ENCODE measurements around the gene HAP1.
"Not testable (repeated sequence)": the region's sequence is repeated elsewhere in the genome, so short reads cannot be mapped to it uniquely, and the experiment has no call there.

Gene HAP1

DNA sequence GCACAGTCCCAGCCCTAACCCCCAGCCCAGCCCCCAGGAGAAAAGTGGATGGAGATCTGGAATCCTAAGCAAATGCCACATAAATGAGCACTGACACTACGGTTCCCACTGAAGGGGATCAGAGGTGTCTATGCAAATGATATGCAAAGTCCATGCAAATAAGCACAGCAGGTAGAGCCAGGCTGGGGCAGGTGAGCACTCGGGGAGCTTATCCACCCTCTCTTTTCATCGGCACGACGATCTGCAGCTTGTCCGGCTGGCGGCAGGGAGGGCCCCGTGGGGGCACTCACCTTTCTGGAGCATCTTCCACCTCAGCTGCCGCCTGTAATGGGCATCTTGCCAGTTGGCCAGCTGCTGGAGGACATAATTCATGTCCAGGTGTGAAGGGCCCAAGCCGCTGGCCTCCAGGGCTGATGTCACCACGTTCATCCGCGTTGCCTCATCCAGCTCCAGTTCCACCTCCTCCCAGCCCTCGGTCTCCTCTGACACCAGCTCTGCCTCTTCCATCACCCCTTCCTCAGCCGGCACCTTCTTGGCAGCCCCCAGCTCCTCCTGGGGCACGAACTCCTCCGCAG is 9.9 kb downstream of the HAP1 start:
- peak in 2 of 3 experiments; percentile 66 to 87 for DNase-seq

DNA sequence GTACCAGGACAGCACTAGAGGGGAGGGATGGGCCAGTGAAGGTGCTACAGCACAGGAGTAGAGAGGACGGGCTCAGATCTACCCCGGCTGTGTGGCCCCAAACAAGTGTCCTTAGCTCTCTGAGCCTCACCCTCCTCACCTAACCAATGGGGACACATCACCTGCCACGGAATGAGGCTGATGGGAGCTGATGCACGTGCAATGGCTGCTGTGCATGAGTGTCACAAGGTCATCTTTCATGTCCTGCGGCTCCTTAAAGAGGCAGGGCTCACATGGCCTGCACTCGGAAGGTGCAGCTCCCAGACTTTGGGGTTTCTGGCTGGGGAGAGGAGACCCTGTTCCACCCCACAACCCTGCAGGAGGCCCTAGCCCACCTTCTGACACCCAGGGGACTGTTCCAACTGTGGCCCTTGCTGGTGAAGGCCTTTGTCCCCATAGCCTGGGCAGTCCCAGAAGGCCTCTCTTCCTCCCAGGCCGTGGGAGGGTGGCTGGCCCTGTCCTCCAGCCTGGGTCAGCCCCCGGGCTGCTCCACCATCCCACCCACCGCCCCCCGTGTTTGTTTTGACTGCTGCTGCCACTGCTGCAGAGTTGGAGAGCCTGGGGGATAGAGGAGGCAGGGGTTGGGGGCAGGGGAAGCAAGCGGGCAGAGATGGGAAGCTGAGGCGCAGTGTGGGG is 10.5 kb downstream of the HAP1 start:
- DNase-seq: no peak

DNA sequence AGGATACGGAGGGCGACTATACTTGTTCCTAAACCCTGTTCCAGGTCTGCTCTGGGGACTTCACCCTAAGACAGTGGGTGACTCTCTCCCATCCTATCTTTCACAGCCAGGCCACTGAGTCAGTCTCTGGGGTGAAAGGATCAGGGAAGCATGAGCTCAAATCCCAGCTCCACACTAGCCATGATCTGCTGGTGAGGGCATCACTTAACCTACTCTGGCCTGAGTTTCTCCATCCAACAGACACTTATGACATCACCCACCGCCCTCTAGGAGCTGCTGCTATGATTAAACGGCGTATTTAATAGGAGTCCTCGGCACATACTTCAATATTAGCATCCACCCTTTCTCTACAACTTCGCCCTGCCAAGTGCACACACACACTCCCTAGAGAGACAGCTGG is 12.2 kb downstream of the HAP1 start:
- DNase-seq: no peak

DNA sequence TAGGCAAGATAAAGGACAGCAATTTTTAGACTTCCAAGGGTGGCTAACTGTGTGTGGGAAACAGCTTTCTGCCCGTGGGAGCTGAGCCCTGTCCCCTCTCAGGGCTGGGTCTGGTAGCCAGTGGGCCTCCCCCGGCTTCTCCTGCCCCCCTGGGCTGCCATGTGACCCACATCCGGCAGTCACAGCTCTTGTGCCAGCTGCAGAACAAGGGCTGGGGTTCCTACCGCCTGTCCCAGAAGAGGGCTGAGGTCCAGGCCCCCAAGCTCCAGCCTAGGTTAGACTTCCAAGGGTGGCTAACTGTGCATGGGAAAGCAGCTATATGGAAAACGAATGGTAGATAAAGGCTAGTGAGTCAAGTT is 16.2 kb downstream of the HAP1 start:
- DNase-seq: no peak

DNA sequence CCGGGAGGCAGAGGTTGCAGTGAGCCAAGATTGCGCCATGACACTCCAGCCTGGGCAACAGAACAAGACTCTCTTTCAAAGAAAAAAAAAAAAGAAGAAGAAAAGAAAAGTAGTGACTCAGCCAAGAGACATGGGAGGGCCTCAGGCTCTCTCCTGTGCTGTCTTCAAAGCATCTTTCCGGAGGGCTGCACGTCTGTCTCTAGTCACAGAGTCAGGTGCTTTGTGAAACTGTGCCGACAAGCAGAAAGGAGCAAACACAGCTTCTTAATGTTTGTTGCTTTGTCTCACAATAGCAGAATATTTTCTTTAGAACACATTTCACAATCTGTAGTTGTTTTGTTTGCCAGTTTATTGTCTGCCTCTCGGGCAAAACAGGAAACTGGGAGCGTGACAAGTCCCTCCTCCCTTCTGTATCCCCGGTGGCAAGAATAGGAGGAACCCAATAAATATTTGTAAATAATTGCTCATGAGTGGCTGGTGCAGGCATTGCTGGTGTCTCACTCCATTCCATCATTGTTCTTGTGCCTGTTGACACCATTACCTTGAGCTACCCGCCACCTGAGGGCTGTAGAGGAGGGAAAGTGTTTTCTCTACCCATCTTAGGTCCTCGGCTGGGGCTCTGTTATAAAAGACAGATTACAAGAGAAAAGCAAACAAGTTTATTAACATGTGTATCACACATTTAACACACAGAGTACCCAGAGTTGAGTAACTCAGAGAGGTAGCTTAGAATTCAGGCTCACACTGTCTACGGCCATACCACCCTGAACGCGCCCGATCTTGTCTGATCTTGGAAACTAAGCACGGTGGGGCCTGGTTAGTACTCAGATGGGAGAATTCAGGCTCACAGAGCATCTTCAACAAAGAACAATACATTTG is 16.8 kb downstream of the HAP1 start:
- DNase-seq: peak in 2 of 3 experiments; percentile 33 to 63

DNA sequence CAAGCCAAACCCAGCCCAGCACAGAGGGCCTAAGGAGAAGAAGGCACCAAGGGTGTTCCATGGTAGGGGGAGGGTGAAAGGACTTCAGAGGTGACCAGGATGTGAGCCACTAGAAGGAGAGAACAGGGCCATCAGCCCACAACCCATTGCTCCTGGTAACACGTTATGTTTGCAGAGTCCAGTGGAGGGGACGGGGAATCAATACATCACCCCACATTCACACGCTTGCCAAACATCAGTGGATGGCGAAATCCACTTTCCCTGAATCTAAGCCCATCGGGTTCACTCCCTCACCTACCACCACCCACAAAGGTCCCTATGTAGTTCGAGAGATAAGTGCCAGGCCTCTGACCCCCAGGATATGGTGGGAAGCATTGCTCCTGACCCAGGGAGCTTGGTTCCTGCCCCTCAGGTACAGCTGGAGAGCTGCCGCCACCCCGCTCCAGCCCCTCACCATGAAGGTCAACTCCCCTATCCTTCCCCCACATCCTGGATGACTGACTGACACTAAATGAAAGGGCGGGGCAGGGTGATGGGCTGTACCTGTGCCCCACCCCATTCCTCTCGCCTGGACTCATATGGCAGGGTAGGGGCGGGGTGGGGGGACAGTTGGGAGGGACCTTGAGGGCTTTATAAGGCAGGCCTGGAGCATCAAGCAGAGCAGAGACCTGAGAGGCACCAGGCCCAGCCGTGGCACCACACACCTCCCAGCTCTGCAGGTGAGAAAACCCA is 22.6 kb downstream of the HAP1 start, which contains the start of gene GAST:
GAST (plus strand) TSS at position 663 of the 732 bp plus-strand sequence. CDS start 3,106 bp downstream, outside the sequence.
- DNase-seq: no peak

DNA sequence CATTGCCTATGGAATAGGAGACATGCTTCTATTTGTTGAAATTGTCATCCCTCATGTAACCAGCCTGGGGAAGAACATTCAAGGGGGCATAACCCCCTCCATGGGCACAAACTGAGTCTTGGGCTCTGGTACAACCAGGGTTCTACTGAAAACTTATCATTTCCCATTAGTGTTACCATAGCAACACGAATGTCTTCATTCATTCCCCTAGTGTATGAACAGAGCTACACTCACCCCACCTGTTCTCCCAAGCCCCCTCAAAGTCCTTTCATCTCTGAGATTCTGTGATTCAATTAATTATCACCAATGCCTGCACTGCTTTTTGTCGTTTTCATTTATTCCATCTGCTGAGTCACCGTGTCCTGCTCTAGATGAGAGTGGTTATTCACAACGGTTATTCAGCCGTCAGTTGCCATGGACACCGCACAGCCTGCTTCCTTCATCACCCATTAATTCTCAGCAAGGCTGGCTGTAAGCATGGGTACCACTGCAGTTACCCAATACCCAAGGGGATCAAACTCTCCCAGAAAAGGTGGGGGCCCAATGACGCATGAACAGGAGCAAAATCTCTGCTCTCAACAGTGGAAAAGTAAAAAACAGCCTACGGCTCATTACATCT is 23.9 kb downstream of the HAP1 start:
- DNase-seq: peak; percentile 37 to 94 (median 76)

DNA sequence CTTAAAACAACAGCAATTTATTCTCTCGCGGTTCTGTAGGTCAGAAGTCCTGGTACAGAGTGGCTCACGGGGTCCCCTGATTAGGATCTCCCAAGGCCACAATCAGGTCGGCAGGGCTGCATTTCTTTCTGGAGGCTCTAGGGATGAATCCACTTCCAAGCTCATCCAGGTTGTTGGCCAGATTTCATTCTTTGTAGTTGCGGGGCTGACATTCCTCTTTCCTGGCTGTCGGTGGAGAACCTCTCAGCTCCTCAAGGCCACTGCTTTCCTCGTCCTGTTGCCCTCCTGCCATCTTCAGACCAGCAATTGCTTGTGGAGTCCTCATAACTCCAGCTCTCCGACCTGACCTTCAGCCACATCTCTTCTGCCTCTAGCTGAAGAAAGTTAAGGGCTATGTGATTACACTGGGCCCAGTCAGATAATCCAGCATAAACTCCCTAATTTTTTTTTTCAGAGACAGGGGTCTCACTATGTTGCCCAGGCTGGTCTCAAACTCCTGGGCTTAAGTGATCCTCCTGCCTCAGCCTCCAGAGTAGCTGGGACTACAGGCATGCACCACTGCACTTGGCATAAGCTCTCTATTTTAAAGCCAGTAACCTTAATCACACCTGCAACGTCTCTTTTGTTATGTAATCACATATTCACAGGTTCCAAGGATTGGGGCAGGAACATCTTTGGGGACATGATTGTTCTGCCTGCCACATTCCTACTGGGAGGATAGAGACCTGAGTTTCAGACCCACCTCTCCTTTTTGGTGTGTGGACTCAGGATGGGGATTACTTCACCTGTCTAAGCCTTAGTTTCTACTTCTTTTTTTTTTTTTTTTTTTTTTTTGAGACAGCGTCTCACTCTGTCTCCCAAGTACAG is 26.4 kb downstream of the HAP1 start:
- DNase-seq: no peak

DNA sequence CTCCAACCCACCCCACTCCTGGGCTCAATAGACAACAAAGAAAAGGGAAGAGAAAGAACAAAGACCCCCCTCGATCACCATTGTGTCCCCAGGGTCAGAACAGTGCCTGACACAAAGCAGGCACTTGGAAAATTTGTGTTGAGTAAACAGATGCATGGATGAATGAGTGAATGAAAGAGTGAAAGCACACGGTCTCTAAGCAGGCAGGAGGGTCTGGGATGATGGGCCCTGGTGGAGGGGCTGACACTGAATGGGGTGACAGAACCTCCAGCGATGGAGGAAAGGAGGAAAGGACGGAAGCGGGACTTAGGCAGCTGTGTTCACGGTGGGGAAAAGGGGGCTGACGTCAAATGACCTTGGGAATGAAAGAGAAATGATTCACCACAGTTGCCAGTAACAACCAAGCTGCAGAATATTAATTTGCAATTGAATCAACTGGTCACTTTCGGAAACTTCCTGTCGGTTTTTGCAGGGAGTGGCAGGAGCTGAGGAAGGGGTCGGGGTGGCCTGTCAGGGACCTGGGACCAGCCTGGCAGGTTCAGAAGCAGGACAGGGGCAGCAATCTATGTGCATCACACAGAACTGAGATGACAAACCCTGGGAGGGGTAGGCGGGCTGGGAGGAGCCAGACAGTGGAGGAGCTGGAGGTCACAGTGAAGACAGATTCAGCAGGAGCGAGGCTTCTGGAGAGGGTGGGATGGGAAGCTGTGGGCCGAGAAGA is 29.0 kb downstream of the HAP1 start:
- DNase-seq: peak in 1 of 3 experiments; percentile 24

DNA sequence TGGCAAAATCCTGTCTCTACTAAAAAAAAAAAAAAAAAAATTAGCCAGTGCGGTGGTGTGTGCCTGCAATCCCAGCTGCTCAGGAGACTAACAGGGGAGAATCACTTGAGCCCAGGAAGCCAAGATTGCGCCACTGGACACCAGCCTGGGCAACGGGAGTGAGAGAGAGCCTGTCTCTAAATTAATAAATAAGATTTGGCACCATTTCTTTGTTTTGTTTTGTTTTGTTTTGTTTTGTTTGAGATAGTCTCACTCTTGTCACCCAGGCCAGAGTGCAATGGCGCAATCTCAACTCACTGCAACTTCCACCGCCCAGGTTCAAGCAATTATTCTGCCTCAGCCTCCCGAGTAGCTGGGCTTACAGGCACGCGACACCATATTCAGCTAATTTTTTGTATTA is 31.7 kb downstream of the HAP1 start:
- DNase-seq: no peak

DNA sequence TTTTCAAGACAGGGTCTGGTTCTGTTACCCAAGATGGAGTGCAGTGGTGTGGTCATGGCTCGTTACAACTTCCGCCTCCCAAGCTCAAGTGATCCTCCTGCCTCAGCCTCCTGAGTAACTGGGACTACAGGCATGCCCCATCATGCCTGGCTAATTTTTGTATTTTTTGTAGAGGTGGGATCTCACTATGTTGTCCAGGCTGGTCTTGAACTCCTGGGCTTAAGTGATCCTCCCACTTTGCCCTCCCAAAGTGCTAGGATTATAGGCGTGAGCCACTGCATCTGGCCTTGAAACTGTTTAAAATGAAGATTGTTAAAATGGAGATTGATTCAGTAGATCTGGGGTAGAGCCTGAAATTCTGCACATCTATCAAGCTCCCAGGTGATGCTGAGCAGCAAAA is 33.6 kb downstream of the HAP1 start:
- DNase-seq: not testable (repeated sequence)

DNA sequence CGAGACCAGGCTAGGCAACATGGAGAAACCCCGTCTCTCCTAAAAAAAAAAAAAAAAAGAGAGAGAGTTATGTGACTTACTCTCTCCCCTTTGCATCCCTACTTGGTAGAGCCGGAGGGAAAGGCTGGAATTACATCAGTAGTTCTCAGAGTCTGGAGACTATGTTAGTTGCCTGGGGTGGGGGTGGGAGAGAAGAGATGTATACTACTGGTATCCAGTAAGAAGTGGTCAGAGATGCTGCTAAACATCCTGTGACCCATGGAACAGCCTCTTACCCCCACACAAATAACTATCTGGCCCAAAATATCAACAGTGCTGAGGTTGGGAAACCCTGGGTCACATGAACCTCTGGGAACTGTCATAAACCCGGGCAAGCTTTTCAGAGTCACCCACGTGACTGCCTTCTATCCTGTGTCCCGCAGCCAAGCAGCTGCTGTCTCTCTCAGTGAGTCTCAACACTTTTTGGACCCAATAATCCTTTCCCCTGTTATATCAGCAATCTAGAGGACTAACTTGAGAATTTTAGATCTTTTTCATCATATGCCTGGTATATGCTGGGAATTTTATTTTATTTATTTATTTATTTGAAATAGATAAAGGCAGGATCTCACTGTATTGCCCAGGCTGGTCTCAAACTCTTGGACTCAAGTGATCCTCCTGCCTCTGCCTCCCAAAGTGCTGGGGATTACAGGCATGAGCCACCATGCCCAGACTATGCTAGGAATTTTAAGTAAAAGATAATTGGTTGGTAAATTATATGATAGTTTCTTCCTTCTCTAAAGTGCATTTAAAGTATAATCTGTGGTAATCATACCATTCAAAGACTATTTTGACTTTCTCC is 37.1 kb downstream of the HAP1 start:
- DNase-seq: no peak

DNA sequence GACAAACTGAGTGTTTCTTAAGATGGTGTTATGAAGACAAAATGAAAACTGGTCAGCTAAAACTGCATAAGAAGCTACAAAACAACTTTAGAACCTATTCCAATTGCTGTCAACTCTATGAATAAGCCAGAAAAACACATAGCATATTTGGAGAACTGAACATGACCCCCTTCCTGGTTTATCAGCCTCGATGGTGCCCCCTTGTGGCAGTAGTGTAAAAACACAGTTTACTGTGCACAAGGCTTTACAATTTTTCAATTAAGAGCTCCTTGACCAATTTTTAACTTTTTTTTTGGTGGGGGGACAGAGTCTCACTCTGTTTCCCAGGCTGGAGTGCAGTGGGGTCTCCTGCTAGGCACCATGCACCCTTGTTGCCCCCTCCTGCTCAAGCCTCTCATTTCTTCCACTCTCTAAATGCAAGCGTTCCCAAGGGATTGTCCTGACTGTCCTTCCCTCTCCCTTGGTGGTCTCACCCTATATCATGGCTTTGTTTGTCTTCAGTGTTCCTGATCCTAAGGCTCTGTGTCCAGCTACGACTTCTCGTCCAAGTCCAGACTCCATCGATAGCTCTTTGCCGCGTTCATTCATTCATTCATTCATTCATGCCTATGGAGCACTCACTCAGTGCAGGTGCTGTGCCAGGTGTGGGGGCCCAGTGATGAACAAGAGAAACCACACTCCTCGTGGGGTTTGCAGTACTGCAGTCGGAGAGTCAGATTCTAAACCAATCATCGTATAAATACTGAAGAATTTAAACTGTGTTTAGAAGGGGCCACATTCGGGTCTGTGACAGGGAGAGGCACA is 38.3 kb downstream of the HAP1 start:
- peak; percentile 58 to 86 (median 77) for DNase-seq

DNA sequence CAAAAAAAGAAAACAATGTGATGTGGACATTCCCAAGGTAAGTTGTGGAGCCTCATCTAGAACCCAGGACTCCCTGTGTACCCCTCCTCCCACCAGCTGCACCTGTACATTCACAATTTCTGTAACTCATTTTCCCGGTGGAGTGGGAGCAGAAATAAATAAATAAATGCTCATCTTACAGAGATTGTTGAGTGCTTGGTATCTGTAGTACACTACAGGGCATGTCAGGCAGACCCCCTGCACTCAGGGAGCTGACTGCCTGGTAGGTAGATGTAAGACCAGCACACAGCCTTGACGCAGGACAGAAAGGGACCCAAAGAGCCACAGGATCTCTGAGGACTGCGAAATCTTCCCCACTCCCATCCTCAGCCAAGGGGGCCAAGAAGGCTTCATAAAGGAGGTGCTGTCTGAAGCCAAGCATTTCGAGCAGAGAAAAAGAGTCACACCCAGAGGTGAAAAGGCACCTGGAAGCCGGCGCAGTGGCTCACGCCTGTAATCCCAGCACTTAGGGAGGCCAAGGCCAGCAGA is 39.2 kb downstream of the HAP1 start:
- DNase-seq: no peak

DNA sequence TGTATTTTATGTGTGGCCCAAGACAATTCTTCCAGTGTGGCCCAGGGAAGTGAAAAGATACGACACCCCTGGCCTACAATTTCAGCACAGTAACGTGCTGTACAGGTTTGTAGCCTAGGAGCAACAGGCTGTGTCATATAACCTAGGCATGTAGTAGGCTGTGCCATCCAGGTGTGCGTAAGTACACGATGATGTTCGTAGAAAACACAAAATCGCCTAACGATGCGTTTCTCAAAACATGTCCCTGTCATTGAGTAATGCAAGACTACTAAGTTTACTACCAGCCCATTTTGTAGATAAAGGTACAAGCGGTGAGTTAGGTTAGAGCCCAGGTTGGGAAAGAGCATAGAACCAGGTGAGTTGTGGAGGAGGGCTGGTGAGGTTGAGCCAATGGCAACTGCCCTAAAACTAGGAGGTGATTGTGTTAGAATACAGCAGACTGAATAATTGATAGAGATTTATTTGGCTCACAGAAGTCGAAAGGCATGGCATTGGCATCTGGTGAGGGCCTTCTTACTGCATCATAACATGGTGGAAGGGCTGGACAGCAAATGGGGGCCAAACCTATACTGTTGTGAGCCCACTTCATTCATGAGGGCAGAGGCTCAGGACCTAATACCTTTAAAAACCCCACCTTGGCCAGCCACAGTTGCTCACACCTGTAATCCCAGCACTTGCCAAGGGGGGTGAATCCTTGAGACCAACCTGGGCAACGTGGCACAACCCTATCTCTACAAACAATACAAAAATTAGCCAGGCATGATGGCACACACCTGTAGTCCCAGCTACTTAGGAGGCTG is 41.5 kb downstream of the HAP1 start:
- peak in 1 of 3 experiments; percentile 14 for DNase-seq

DNA sequence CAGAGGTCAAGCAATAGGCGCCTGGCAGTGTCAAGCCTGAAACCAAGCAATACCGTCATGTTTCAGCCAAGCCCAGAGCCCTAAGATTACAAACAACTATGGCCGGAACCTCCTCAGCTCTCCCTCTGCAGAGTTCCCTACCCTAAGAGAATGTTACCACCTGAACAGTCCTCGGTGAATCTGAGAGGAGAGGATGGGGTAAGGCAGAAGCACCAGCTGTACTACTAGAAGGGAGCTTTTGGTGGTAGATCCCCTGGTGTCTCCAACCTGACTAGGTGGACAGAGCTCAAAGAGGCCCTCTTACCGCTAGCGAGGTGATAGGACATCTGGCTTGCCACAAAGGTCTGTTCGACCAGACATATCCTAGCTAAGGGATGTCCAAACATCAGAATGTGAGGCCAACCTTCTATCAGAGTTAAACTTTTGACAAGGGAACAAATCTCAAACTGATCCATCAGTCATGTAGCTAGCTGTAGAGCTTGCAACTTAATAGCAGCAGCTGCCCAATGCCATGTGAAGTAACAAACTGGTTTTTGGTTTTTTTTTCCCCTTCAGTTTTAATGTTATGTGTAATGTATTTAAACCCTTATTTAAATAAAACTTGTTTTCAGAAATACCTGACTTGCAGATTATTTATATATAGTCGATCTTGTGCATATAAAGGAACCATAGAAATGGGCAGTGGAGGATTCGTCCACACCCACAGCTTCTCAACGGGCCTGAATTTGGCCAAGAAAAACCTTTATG is 43.2 kb downstream of the HAP1 start:
- peak in 1 of 3 experiments; percentile 44 for DNase-seq

DNA sequence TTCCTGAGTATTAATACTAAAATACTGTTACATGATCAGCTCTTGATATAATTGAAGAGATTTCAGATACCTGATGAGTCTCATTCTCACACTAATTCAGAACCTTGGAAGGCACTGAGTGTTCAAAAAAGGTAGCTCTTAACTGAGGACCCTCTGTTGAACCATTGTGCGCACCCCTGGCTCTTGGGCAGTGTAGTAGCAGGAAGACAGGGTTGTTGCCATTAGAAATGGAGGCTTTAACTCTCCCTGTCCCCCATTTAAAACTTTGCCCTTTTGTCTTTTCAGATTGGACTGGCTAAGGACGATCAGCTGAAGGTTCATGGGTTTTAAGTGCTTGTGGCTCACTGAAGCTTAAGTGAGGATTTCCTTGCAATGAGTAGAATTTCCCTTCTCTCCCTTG is 43.9 kb downstream of the HAP1 start:
- DNase-seq: no peak

Measured in NCI-H1417 (cell line).